ENCODE results near the gene LAMA3. TPM values are rescaled to one million over a fixed set of nuclear protein-coding genes. Genes with fewer than 3 reads are reported as not detected.

Gene LAMA3, protein sequence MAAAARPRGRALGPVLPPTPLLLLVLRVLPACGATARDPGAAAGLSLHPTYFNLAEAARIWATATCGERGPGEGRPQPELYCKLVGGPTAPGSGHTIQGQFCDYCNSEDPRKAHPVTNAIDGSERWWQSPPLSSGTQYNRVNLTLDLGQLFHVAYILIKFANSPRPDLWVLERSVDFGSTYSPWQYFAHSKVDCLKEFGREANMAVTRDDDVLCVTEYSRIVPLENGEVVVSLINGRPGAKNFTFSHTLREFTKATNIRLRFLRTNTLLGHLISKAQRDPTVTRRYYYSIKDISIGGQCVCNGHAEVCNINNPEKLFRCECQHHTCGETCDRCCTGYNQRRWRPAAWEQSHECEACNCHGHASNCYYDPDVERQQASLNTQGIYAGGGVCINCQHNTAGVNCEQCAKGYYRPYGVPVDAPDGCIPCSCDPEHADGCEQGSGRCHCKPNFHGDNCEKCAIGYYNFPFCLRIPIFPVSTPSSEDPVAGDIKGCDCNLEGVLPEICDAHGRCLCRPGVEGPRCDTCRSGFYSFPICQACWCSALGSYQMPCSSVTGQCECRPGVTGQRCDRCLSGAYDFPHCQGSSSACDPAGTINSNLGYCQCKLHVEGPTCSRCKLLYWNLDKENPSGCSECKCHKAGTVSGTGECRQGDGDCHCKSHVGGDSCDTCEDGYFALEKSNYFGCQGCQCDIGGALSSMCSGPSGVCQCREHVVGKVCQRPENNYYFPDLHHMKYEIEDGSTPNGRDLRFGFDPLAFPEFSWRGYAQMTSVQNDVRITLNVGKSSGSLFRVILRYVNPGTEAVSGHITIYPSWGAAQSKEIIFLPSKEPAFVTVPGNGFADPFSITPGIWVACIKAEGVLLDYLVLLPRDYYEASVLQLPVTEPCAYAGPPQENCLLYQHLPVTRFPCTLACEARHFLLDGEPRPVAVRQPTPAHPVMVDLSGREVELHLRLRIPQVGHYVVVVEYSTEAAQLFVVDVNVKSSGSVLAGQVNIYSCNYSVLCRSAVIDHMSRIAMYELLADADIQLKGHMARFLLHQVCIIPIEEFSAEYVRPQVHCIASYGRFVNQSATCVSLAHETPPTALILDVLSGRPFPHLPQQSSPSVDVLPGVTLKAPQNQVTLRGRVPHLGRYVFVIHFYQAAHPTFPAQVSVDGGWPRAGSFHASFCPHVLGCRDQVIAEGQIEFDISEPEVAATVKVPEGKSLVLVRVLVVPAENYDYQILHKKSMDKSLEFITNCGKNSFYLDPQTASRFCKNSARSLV (N-terminal part only)
- 0.88 and 1.7 TPM in 2 replicates for total RNA-seq

GRCh38 chr18:23689031-23689615 is at the start of gene LAMA3:
Gene LAMA3, plus strand, starts transcription at chr18:23689453. Its CDS starts 231 bp downstream, at chr18:23689684.

DNA sequence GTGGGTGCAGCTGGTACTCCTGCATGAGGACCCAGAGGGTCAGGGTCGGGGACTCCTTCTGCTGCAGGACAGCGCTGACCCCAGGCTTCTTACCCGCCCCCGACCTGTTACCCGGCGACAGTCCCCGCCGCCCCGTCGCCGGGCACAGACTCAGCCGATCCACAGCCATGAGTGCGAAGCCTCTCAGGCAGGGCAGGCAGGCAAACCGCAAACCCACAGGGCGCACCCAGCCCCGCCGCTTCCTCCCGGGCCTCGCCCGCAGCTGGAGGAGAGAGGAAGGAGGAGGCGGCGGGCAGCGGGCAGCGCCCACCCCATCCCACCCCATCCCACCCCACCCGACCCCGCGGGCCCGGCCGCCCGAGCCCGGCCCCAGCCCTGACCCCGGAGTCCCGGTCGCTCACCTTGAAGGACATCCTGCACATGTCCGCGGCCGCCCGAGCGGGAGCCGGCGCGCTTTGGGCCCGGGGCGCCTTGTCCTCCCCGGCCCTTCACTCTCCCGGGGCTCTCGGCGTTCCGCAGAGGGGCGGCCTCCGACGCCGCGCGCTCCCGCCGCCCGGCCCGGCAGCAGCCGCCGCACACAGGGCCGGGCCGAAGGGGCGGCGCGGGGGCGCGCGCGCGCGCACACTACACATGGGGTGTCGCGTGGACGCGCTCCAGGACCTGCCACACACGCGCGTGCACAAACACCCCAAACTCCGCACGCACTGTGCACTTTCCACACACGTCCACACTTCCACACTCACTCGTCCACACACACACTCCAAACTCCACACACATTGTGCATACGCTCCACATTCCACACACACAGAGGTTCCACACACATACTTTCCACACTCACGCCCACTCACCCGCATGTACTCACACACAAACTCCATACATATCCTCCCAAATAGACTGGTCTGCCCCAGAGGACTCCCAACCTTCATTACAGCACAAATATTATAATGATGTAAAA is 26.7 kb upstream of the LAMA3 start, which contains the start of gene ANKRD29:
Gene ANKRD29, minus strand, starts transcription at position 603 of the 955 bp plus-strand sequence. Its CDS starts 181 bp downstream, at position 422.

Other genes with a start within 250 kb of the LAMA3 start
- gene RIOK3, start 236.2 kb upstream of the LAMA3 start, total RNA-seq: 77.9 and 163 TPM in 2 replicates
- gene RMC1, start 185.9 kb upstream of the LAMA3 start, total RNA-seq: 28.4 and 32.2 TPM in 2 replicates
- gene NPC1, start 102.9 kb upstream of the LAMA3 start, total RNA-seq: 34.5 and 71.6 TPM in 2 replicates
- gene ANKRD29, start 26.5 kb upstream of the LAMA3 start, total RNA-seq: 0.22 and 1.3 TPM in 2 replicates

Data from placental pericyte (primary cell).